C1 segment of cervical spinal cord (tissue), 14 donors: Measurements from ENCODE around the gene COX7A2.

Source experiments
- DNase-seq, 14 donors: peaks; one replicate each; lab custom pipeline; 2025; lab: John Stamatoyannopoulos, UW

COX7A2 gene

GRCh38 chr6:75201021-75201420, 42.6 kb downstream of the COX7A2 start:
- DNase-seq, result no peak

- no peak for DNase-seq
These were observed 43.7 kb downstream of the COX7A2 start for GRCh38 chr6:75199889-75200288.

- DNase-seq, result no peak
These were observed 47.4 kb downstream of the COX7A2 start for GRCh38 chr6:75196081-75196687.

- DNase-seq, result no peak
These were observed 55.2 kb downstream of the COX7A2 start for GRCh38 chr6:75188221-75188925.
